Measurements from ENCODE around the gene JAKMIP2.

The JAKMIP2 gene

GRCh38 chr5:147694772-147695171, 87.8 kb downstream of the JAKMIP2 start:
- no peak for DNase-seq (ENCODE audit: low read depth)

- DNase-seq (ENCODE audit: low read depth) = no peak
Observed at GRCh38 chr5:147693233-147693632, 89.3 kb downstream of the JAKMIP2 start.

GRCh38 chr5:147691130-147691529, 91.4 kb downstream of the JAKMIP2 start:
- no peak for DNase-seq (ENCODE audit: low read depth)

- DNase-seq (ENCODE audit: low read depth) = no peak
Observed at GRCh38 chr5:147690595-147690994, 91.9 kb downstream of the JAKMIP2 start.

GRCh38 chr5:147689426-147689825, 93.1 kb downstream of the JAKMIP2 start:
- no peak for DNase-seq (ENCODE audit: low read depth)

GRCh38 chr5:147688656-147689356, 93.7 kb downstream of the JAKMIP2 start:
- DNase-seq (ENCODE audit: low read depth) = no peak

- no peak for DNase-seq (ENCODE audit: low read depth)
Observed at GRCh38 chr5:147687118-147687517, 95.4 kb downstream of the JAKMIP2 start.

- no peak for DNase-seq (ENCODE audit: low read depth)
Observed at GRCh38 chr5:147686421-147686820, 96.1 kb downstream of the JAKMIP2 start.

- DNase-seq (ENCODE audit: low read depth) = no peak
Observed at GRCh38 chr5:147685993-147686392, 96.5 kb downstream of the JAKMIP2 start.

- no peak for DNase-seq (ENCODE audit: low read depth)
Observed at GRCh38 chr5:147675168-147675567, 107.4 kb downstream of the JAKMIP2 start.

GRCh38 chr5:147674411-147674810, 108.1 kb downstream of the JAKMIP2 start:
- DNase-seq (ENCODE audit: low read depth) = no peak

- no peak for DNase-seq (ENCODE audit: low read depth)
Observed at GRCh38 chr5:147673791-147674190, 108.7 kb downstream of the JAKMIP2 start.

- no peak for DNase-seq (ENCODE audit: low read depth)
Observed at GRCh38 chr5:147673266-147673665, 109.3 kb downstream of the JAKMIP2 start.

GRCh38 chr5:147671365-147671764, 111.2 kb downstream of the JAKMIP2 start:
- DNase-seq (ENCODE audit: low read depth) = no peak

GRCh38 chr5:147670815-147671214, 111.7 kb downstream of the JAKMIP2 start:
- no peak for DNase-seq (ENCODE audit: low read depth)

GRCh38 chr5:147669169-147669869, 113.2 kb downstream of the JAKMIP2 start:
- no peak for DNase-seq (ENCODE audit: low read depth)

- no peak for DNase-seq (ENCODE audit: low read depth)
Observed at GRCh38 chr5:147668385-147668784, 114.1 kb downstream of the JAKMIP2 start.

- DNase-seq (ENCODE audit: low read depth) = no peak
Observed at GRCh38 chr5:147667363-147667762, 115.2 kb downstream of the JAKMIP2 start.

GRCh38 chr5:147666419-147666818, 116.1 kb downstream of the JAKMIP2 start:
- no peak for DNase-seq (ENCODE audit: low read depth)

GRCh38 chr5:147661541-147661940, 121.0 kb downstream of the JAKMIP2 start:
- no peak for DNase-seq (ENCODE audit: low read depth)

GRCh38 chr5:147659166-147659929, 123.2 kb downstream of the JAKMIP2 start:
- DNase-seq (ENCODE audit: low read depth) = no peak

- no peak for DNase-seq (ENCODE audit: low read depth)
Observed at GRCh38 chr5:147658293-147658932, 124.1 kb downstream of the JAKMIP2 start.
